DOHH2 (cell line): ENCODE results near the gene ACSF3.

Source experiments
- EZH2phosphoT487 ChIP-seq: fragments of 200-600 bp; sonication (generic); IDR thresholded peaks from 2 replicates; pipeline ENCODE4 v1.6.1; 2017; ENCODE audit warnings: borderline replicate concordance, mild to moderate bottlenecking, antibody characterized with exemption, low read length, moderate library complexity, mixed read lengths
- TF ChIP-seq, protein P1 (sequence below): fragments of 200-600 bp; sonication (generic); IDR thresholded peaks from one replicate; pipeline ENCODE4 v1.5.1; 2014; ENCODE audit warnings: antibody characterized with exemption, mild to moderate bottlenecking, low read depth, low read length; ENCODE audit not compliant: poor library complexity, severe bottlenecking

DNA sequence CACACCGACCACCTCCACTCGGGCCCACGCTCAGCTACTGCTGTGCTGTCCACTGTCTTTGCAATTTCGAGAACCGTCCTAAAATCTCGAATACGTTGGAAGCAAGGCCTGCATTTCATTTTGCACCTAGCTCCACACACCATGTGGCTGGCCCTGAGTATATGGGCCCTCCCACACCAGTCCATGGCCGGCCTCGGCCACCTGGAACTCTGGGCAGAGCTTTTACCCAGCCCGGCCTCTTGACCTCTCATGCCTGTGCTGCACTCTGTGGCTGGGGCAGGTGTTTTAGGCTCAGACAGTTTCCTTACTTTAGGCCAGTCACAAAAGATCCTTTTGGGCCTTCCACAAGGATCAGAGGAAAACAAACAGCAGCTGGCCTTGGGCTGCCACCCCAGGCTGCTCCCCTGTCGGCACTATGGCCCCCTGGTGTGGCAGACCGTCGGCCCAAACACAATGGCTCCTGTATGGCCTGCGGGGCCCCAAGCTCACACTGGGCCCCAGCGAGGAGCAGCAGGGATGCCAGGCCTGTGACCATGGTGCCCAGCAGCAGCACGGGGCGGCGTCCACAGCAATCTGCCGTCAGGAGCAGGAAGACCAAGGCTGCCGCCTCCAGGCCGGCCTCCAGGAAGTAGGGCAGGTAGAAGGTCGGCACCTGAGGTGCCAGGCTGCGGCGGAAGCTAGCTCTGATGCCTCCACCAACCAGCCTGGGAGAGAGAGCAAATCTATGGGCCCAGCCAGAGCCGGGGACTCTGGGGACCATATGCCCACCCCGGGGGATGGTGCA is 104.2 kb downstream of the ACSF3 start:
- TF ChIP-seq, protein P1, sequence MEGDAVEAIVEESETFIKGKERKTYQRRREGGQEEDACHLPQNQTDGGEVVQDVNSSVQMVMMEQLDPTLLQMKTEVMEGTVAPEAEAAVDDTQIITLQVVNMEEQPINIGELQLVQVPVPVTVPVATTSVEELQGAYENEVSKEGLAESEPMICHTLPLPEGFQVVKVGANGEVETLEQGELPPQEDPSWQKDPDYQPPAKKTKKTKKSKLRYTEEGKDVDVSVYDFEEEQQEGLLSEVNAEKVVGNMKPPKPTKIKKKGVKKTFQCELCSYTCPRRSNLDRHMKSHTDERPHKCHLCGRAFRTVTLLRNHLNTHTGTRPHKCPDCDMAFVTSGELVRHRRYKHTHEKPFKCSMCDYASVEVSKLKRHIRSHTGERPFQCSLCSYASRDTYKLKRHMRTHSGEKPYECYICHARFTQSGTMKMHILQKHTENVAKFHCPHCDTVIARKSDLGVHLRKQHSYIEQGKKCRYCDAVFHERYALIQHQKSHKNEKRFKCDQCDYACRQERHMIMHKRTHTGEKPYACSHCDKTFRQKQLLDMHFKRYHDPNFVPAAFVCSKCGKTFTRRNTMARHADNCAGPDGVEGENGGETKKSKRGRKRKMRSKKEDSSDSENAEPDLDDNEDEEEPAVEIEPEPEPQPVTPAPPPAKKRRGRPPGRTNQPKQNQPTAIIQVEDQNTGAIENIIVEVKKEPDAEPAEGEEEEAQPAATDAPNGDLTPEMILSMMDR = no peak
- no peak for TF ChIP-seq EZH2phosphoT487
